ENCODE measurements around the gene CFAP299. TPM values are rescaled to one million over a fixed set of nuclear protein-coding genes. Genes with fewer than 3 reads are reported as not detected.

Gene CFAP299
- total RNA-seq, 1 experiment from 2014 or later, result not detected

DNA sequence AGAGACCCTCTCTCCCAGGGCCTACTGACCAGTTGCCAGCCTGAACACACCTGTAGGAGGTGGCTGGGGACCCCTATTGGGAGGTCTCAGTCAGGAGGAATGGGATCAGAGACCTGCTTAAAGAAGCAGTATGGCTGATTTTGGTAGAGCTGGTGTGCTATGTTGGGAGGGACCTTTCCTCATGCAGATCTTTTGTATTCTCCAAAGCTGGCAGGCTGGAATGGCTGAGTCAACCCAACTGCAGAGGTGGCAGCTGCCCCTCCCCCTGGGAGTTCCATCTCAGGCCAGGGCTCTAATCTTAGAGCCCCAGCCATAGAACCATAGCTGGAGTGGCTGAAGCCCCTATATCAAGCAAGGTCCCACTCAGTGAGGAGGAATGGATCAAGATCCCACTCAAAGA lies 415.7 kb downstream of the CFAP299 start:
- H3K9ac ChIP-seq (ENCODE audit: low read length), result no peak overlapping the region
- ChIA-PET POLR2A (no interaction called here), CTCF (no interaction called here), RAD21 (ENCODE audit: low non-redundant PET in 1 of 2, low total read pairs in 2 of 2, uncharacterized antibody in 2 of 2, unreplicated experiment in 2 of 2) (no interaction called here)
- H3K4me1 ChIP-seq (ENCODE audit: control insufficient read depth in 1 of 2, insufficient read depth in 2 of 2, low read length in 2 of 2), result no peaks in the 10 kb centered on the region
- no peak for ATAC-seq
- TF ChIP-seq RAD21 (IDR thresholded peaks at IDR 0.05; ENCODE audit: low read depth), result no peak
- no peak for TF ChIP-seq JUND (IDR thresholded peaks at IDR 0.05)
- TF ChIP-seq, protein P1, sequence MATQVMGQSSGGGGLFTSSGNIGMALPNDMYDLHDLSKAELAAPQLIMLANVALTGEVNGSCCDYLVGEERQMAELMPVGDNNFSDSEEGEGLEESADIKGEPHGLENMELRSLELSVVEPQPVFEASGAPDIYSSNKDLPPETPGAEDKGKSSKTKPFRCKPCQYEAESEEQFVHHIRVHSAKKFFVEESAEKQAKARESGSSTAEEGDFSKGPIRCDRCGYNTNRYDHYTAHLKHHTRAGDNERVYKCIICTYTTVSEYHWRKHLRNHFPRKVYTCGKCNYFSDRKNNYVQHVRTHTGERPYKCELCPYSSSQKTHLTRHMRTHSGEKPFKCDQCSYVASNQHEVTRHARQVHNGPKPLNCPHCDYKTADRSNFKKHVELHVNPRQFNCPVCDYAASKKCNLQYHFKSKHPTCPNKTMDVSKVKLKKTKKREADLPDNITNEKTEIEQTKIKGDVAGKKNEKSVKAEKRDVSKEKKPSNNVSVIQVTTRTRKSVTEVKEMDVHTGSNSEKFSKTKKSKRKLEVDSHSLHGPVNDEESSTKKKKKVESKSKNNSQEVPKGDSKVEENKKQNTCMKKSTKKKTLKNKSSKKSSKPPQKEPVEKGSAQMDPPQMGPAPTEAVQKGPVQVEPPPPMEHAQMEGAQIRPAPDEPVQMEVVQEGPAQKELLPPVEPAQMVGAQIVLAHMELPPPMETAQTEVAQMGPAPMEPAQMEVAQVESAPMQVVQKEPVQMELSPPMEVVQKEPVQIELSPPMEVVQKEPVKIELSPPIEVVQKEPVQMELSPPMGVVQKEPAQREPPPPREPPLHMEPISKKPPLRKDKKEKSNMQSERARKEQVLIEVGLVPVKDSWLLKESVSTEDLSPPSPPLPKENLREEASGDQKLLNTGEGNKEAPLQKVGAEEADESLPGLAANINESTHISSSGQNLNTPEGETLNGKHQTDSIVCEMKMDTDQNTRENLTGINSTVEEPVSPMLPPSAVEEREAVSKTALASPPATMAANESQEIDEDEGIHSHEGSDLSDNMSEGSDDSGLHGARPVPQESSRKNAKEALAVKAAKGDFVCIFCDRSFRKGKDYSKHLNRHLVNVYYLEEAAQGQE (IDR thresholded peaks at IDR 0.05; ENCODE audit: low read depth), result no peak
- TF ChIP-seq, protein P2, sequence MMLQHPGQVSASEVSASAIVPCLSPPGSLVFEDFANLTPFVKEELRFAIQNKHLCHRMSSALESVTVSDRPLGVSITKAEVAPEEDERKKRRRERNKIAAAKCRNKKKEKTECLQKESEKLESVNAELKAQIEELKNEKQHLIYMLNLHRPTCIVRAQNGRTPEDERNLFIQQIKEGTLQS (IDR thresholded peaks at IDR 0.05), result no peak
- TF ChIP-seq EGR1 (IDR thresholded peaks at IDR 0.05; ENCODE audit: low read depth), result no peak
- no peak for TF ChIP-seq SP1 (IDR thresholded peaks at IDR 0.05; ENCODE audit: low read depth)
- TF ChIP-seq, protein P3, sequence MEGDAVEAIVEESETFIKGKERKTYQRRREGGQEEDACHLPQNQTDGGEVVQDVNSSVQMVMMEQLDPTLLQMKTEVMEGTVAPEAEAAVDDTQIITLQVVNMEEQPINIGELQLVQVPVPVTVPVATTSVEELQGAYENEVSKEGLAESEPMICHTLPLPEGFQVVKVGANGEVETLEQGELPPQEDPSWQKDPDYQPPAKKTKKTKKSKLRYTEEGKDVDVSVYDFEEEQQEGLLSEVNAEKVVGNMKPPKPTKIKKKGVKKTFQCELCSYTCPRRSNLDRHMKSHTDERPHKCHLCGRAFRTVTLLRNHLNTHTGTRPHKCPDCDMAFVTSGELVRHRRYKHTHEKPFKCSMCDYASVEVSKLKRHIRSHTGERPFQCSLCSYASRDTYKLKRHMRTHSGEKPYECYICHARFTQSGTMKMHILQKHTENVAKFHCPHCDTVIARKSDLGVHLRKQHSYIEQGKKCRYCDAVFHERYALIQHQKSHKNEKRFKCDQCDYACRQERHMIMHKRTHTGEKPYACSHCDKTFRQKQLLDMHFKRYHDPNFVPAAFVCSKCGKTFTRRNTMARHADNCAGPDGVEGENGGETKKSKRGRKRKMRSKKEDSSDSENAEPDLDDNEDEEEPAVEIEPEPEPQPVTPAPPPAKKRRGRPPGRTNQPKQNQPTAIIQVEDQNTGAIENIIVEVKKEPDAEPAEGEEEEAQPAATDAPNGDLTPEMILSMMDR (IDR thresholded peaks at IDR 0.05 in 2 of 3, conservative IDR thresholded peaks at IDR 0.05 in 1 of 3; ENCODE audit: borderline replicate concordance in 1 of 3, insufficient read depth in 1 of 3, low read depth in 2 of 3, low read length in 2 of 3), result no peak
- no peak for TF ChIP-seq CEBPB (IDR thresholded peaks at IDR 0.05; ENCODE audit: low read depth)
- TF ChIP-seq, protein P4, sequence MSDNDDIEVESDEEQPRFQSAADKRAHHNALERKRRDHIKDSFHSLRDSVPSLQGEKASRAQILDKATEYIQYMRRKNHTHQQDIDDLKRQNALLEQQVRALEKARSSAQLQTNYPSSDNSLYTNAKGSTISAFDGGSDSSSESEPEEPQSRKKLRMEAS (IDR thresholded peaks at IDR 0.05), result no peak
- TF ChIP-seq CBX3 (IDR thresholded peaks at IDR 0.05; ENCODE audit: low read depth), result no peak
- no peak for TF ChIP-seq EZH2 (IDR thresholded peaks at IDR 0.05)
- no peak for TF ChIP-seq POLR2AphosphoS5 (IDR thresholded peaks at IDR 0.05; ENCODE audit: low read depth, low read length)
- no peak for TF ChIP-seq SRF (IDR thresholded peaks at IDR 0.05; ENCODE audit: low read depth)
- no peak for TF ChIP-seq EZH2phosphoT487 (IDR thresholded peaks at IDR 0.05; ENCODE audit: borderline replicate concordance)
- TF ChIP-seq POLR2A (IDR thresholded peaks at IDR 0.05; ENCODE audit: borderline replicate concordance, extremely low read depth, insufficient read depth, insufficient read length), result no peak
- TF ChIP-seq, protein P5, sequence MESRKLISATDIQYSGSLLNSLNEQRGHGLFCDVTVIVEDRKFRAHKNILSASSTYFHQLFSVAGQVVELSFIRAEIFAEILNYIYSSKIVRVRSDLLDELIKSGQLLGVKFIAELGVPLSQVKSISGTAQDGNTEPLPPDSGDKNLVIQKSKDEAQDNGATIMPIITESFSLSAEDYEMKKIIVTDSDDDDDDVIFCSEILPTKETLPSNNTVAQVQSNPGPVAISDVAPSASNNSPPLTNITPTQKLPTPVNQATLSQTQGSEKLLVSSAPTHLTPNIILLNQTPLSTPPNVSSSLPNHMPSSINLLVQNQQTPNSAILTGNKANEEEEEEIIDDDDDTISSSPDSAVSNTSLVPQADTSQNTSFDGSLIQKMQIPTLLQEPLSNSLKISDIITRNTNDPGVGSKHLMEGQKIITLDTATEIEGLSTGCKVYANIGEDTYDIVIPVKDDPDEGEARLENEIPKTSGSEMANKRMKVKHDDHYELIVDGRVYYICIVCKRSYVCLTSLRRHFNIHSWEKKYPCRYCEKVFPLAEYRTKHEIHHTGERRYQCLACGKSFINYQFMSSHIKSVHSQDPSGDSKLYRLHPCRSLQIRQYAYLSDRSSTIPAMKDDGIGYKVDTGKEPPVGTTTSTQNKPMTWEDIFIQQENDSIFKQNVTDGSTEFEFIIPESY (IDR thresholded peaks at IDR 0.05; ENCODE audit: extremely low read depth, insufficient replicate concordance, low read length), result no peak
- no peak for TF ChIP-seq ELF1 (IDR thresholded peaks at IDR 0.05; ENCODE audit: borderline replicate concordance, low read depth)
- TF ChIP-seq ZFX (IDR thresholded peaks at IDR 0.05), result no peak
- TF ChIP-seq ZNF274 (IDR thresholded peaks at IDR 0.05; ENCODE audit: low read depth, low read length), result no peak
- no peak for TF ChIP-seq FOSL1 (IDR thresholded peaks at IDR 0.05; ENCODE audit: low read depth)
- no peak for DNase-seq (ENCODE audit: low read depth, low spot score)
- H3K4me3 ChIP-seq (replicated peaks in 1 of 2; ENCODE audit: low read depth in 1 of 2, low read length in 2 of 2), result no peak overlapping the region
- H2AFZ ChIP-seq (ENCODE audit: low read depth, low read length, poor library complexity, severe bottlenecking), result no peak overlapping the region
- H3K27me3 ChIP-seq (ENCODE audit: insufficient read depth, low read length), result peaks cover 4% of the 10 kb centered on the region; the same call in 1 of the 2 replicates
- BruUV-seq (replicated peaks), result no TSS peak
- H4K20me1 ChIP-seq (ENCODE audit: insufficient read depth), result no peaks in the 10 kb centered on the region
- no peaks in the 10 kb centered on the region for H3K36me3 ChIP-seq (ENCODE audit: control insufficient read depth in 1 of 2, insufficient read depth in 2 of 2, low read length in 2 of 2)
- H3K9me3 ChIP-seq (ENCODE audit: control insufficient read depth in 1 of 2, insufficient read depth in 1 of 2, low read depth in 1 of 2, low read length in 2 of 2), result no peaks in the 10 kb centered on the region
- no peaks in the 10 kb centered on the region for H3K9me2 ChIP-seq (ENCODE audit: insufficient read depth)
- H3K27ac ChIP-seq (ENCODE audit: low read depth, low read length), result no peak overlapping the region
- no peak overlapping the region for H3K4me2 ChIP-seq (ENCODE audit: low read length)
- H3K79me2 ChIP-seq (ENCODE audit: insufficient read depth, low read length), result no peaks in the 10 kb centered on the region
- intact Hi-C loops (cut with micrococcal nuclease), result no loop called here

Data from HCT116 (cell line).